ENCODE measurements around the gene ENOPH1.

ENOPH1 gene

DNA sequence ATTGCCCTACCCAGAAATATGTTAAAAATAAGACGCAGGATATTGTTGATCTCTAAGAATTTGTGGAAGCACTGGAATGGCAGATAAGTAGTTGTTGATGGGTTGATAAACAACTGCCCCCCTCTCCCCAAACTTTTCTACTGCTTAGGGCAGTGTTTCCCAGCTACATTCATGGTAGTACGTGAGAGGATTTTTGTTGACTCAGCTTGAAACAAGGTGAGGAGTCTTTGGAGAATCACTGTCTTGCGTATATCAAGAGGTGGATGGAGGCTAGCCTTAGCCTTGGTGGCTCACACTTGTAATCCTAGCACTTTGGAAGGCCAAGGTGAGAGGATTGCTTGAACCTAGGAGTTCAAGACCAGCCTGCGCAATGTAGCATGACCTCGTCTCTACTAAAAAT, 5.7 kb downstream of the ENOPH1 start:
- TF ChIP-seq ZFX (IDR thresholded peaks at IDR 0.05) (no peak), CTCF (conservative IDR thresholded peaks at IDR 0.05) (no peak)
- H3K27ac ChIP-seq: no peak overlapping the region

- TF ChIP-seq ZFX (IDR thresholded peaks at IDR 0.05) (no peak), CTCF (conservative IDR thresholded peaks at IDR 0.05) (no peak)
- no peak overlapping the region for H3K27ac ChIP-seq
Measured at GRCh38 chr4:82436780-82437179, 6.4 kb downstream of the ENOPH1 start.

DNA sequence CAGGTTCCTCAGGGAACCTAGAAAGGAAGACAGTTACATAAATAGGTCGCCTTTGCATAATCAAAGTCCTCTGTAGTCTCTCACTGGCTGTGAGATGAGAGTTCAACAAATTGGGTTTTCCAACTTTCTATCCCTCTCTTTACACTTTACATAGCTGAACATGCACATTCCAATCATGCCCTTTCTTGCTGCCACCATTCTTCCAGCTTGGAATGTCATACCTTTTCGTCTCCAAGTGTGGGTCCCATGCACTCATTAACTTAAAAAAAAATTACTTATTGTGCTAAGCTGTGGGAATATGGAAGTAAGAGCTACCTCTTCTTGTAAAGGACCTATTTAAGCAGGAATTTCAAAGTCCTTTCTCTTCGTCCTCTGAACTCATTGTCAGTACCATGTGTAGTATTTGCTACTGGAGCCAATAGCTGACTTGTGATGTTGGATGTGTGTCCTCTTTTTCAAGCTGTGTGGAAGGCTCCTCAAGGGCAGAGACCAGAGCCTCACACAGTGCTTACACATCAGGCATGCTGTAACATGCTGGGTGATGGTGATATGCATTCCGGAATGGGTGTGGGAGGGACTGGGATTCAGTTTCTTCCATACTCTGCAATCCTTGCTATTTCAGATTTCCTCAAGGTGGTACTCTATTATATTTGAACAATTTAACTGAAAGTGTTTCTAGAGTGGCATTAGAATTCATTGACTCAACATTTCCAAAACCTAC, 7.1 kb downstream of the ENOPH1 start:
- TF ChIP-seq ZFX (IDR thresholded peaks at IDR 0.05) (no peak), CTCF (conservative IDR thresholded peaks at IDR 0.05) (no peak)
- H3K27ac ChIP-seq: no peak overlapping the region

GRCh38 chr4:82439088-82439487, 8.7 kb downstream of the ENOPH1 start:
- no peak for TF ChIP-seq ZFX (IDR thresholded peaks at IDR 0.05)
- TF ChIP-seq CTCF (conservative IDR thresholded peaks at IDR 0.05): no peak
- no peak overlapping the region for H3K27ac ChIP-seq

GRCh38 chr4:82447886-82448285, 17.5 kb downstream of the ENOPH1 start:
- H3K27ac ChIP-seq: no peak overlapping the region
- TF ChIP-seq CTCF (conservative IDR thresholded peaks at IDR 0.05) (no peak), ZFX (IDR thresholded peaks at IDR 0.05) (no peak)

DNA sequence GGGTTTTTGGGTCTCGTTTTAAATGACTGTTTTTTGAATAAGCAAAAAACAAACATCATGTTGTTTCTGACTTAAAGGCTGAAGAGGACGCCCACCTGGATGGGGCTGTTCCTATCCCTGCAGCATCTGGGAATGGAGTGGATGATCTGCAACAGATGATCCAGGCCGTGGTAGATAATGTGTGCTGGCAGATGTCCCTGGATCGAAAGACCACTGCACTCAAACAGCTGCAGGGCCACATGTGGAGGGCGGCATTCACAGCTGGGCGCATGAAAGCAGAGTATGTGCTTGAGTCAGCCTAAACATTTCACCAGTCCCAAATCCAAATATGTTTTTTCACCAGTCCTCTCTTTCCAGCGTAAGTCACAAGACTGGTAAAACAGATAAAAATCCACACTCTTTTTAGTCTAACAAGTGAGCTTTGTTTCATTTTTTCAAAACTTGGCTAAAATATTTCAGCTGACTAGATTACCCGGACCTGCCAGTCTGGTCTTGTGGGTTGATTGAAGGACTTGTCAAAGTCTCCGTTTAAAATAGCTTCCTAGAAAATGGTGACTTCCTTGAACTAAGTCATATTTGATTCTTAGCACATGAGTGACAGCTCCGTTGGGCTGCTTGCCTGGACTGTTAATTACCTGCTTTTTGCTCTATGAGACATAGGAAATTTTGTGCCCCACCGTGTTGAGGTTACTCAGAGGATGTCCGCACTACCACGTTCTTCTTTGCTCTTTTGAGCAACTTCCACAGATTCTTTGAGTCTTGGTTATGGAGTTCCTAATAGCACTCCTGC, 20.8 kb downstream of the ENOPH1 start:
- TF ChIP-seq CTCF (conservative IDR thresholded peaks at IDR 0.05) (no peak), ZFX (IDR thresholded peaks at IDR 0.05) (no peak)
- H3K27ac ChIP-seq: no peak overlapping the region; the same call in 1 of the 2 replicates

DNA sequence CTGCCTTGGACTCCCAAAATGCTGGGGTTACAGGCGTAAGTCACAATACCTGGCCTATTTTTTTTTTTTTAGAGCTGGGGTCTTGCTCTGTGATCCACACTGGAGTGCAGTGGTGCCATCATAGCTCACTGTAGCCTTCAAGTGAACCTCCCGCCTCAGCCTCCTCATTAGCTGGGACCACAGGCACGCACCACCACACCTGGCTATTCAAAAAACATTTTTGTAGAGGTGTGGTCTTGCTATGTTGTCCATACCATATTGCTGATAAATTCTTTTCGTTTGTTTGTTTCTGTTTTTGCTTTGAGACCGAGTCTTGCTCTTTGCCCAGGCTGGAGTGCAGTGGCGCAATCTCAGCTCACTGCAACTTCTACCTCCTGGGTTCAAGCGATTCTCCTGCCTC, 21.6 kb downstream of the ENOPH1 start:
- H3K27ac ChIP-seq: peak overlapping the region; percentile 64; the same call in 1 of the 2 replicates
- TF ChIP-seq CTCF (conservative IDR thresholded peaks at IDR 0.05): no peak
- no peak for TF ChIP-seq ZFX (IDR thresholded peaks at IDR 0.05)

Measured in C4-2B (cell line).